C4-2B (cell line): ENCODE data around the gene TCF12.

Source experiments
- H3K27ac ChIP-seq: fragments of 450-650 bp; 2 replicates; pipeline ENCODE4 v1.5.1; 2017
- CTCF ChIP-seq: fragments of 450-650 bp; conservative IDR thresholded peaks from 2 replicates; pipeline ENCODE4 v1.5.1; 2017; ENCODE audit warnings: mild to moderate bottlenecking
- ZFX ChIP-seq: fragments of 450-650 bp; IDR thresholded peaks from 2 replicates; pipeline ENCODE4 v1.6.1; 2017

TCF12 gene

GRCh38 chr15:56893364-56893678 lies 25.1 kb upstream of the TCF12 start:
- TF ChIP-seq ZFX (no peak), CTCF (no peak)
- H3K27ac ChIP-seq: no peak overlapping the region

- TF ChIP-seq CTCF (no peak), ZFX (no peak)
- H3K27ac ChIP-seq: no peak overlapping the region
Observed at GRCh38 chr15:56894601-56895000, 23.8 kb upstream of the TCF12 start.

- no peak for TF ChIP-seq CTCF
- TF ChIP-seq ZFX: no peak
- no peak overlapping the region for H3K27ac ChIP-seq
Observed at GRCh38 chr15:56901931-56902330, 16.5 kb upstream of the TCF12 start.

- no peak for TF ChIP-seq CTCF
- no peak for TF ChIP-seq ZFX
- H3K27ac ChIP-seq: no peak overlapping the region
Observed at GRCh38 chr15:56906766-56907165, 11.7 kb upstream of the TCF12 start.

- TF ChIP-seq CTCF (no peak), ZFX (no peak)
- H3K27ac ChIP-seq: no peak overlapping the region
Observed at GRCh38 chr15:56910801-56911200, 7.6 kb upstream of the TCF12 start.

- TF ChIP-seq ZFX (no peak), CTCF (no peak)
- no peak overlapping the region for H3K27ac ChIP-seq
Observed at GRCh38 chr15:56913241-56913640, 5.2 kb upstream of the TCF12 start.

- no peak for TF ChIP-seq CTCF
- TF ChIP-seq ZFX: no peak
- no peak overlapping the region for H3K27ac ChIP-seq
Observed at GRCh38 chr15:56913670-56914069, 4.8 kb upstream of the TCF12 start.

- H3K27ac ChIP-seq: no peak overlapping the region
- TF ChIP-seq CTCF: no peak
- no peak for TF ChIP-seq ZFX
Observed at GRCh38 chr15:56915888-56916287, 2.6 kb upstream of the TCF12 start.
